H9 (cell line): ENCODE measurements around the gene GPR161. TPM values are rescaled to one million over a fixed set of nuclear protein-coding genes. Genes with fewer than 3 reads are reported as not detected.
A peak's percentile ranks its signal among the peaks of the same experiment; 100 is the strongest.

Experiments
- DNase-seq: peaks from one replicate; pipeline ENCODE4 v3.0.0-alpha.2; 2017
- H2AFZ ChIP-seq: one replicate; pipeline ENCODE4 v1.6.1; 2013; ENCODE audit warnings: mild to moderate bottlenecking, low read length, control low read depth, moderate library complexity
- H2AK5ac ChIP-seq: 2 replicates; pipeline ENCODE4 v1.6.1; 2013; ENCODE audit warnings: low read length, control low read depth, mixed read lengths; ENCODE audit not compliant: insufficient read length
- H2BK120ac ChIP-seq: one replicate; pipeline ENCODE4 v1.6.1; 2013; ENCODE audit warnings: low read depth, mild to moderate bottlenecking, low read length, control low read depth, inconsistent platforms; ENCODE audit not compliant: poor library complexity, severe bottlenecking
- H2BK12ac ChIP-seq: 2 replicates; pipeline ENCODE4 v1.6.1; 2013; ENCODE audit warnings: low read length, control low read depth, mixed read lengths, low read depth; ENCODE audit not compliant: insufficient read length
- H2BK15ac ChIP-seq: 2 replicates; pipeline ENCODE4 v1.6.1; 2013; ENCODE audit warnings: low read depth, low read length, control low read depth
- H2BK20ac ChIP-seq: one replicate; pipeline ENCODE4 v1.6.1; 2013; ENCODE audit warnings: low read depth, mild to moderate bottlenecking, low read length, control low read depth, inconsistent platforms; ENCODE audit not compliant: poor library complexity, severe bottlenecking
- H2BK5ac ChIP-seq: 2 replicates; pipeline ENCODE4 v1.6.1; 2013; ENCODE audit warnings: low read length, control low read depth, mixed read lengths; ENCODE audit not compliant: insufficient read length
- H3K14ac ChIP-seq: 2 replicates; pipeline ENCODE4 v1.6.1; 2013; ENCODE audit warnings: low read length, control low read depth; ENCODE audit not compliant: insufficient read depth
- H3K18ac ChIP-seq: 2 replicates; pipeline ENCODE4 v1.6.1; 2013; ENCODE audit warnings: low read depth, mild to moderate bottlenecking, mixed read lengths, low read length, control low read depth; ENCODE audit not compliant: insufficient read length
- H3K23ac ChIP-seq: 2 replicates; pipeline ENCODE4 v1.6.1; 2013; ENCODE audit warnings: low read length, control low read depth, mixed read lengths, low read depth; ENCODE audit not compliant: insufficient read length
- H3K23me2 ChIP-seq: 2 replicates; pipeline ENCODE4 v1.6.1; 2013; ENCODE audit warnings: low read depth, mild to moderate bottlenecking, mixed read lengths, low read length, control low read depth; ENCODE audit not compliant: insufficient read length, poor library complexity, severe bottlenecking
- H3K27ac ChIP-seq: 2 replicates; pipeline ENCODE4 v1.5.1; 2013; ENCODE audit warnings: low read length, control low read depth, mixed read lengths, low read depth; ENCODE audit not compliant: insufficient read length
- H3K27me3 ChIP-seq: 2 replicates; pipeline ENCODE4 v1.6.1; 2013; ENCODE audit warnings: low read length, control low read depth, inconsistent platforms; ENCODE audit not compliant: insufficient read depth
- H3K4ac ChIP-seq: 2 replicates; pipeline ENCODE4 v1.6.1; 2013; ENCODE audit warnings: low read depth, mild to moderate bottlenecking, control low read depth, inconsistent platforms, low read length, moderate library complexity
- H3K4me1 ChIP-seq: 2 replicates; pipeline ENCODE4 v1.6.1; 2013; ENCODE audit warnings: low read length, control low read depth, inconsistent platforms; ENCODE audit not compliant: insufficient read depth
- H3K4me2 ChIP-seq: 2 replicates; pipeline ENCODE4 v1.6.1; 2013; ENCODE audit warnings: low read length, control low read depth, mixed read lengths; ENCODE audit not compliant: insufficient read length, insufficient read depth
- H3K56ac ChIP-seq: 2 replicates; pipeline ENCODE4 v1.6.1; 2013; ENCODE audit warnings: low read depth, mild to moderate bottlenecking, mixed read lengths, low read length, control low read depth; ENCODE audit not compliant: insufficient read length
- H3K79me1 ChIP-seq: 2 replicates; pipeline ENCODE4 v1.6.1; 2013; ENCODE audit warnings: low read depth, mild to moderate bottlenecking, moderate library complexity, low read length, control low read depth, inconsistent platforms; ENCODE audit not compliant: insufficient read depth, poor library complexity, severe bottlenecking
- H3K79me2 ChIP-seq: 2 replicates; pipeline ENCODE4 v1.6.1; 2013; ENCODE audit warnings: low read length, control low read depth, inconsistent platforms; ENCODE audit not compliant: insufficient read depth
- H3K9ac ChIP-seq: 2 replicates; pipeline ENCODE4 v1.6.1; 2013; ENCODE audit warnings: low read length, control low read depth, mixed read lengths; ENCODE audit not compliant: insufficient read length; ENCODE audit errors: extremely low read depth
- H3K9me3 ChIP-seq: one replicate; pipeline ENCODE4 v1.6.1; 2013; ENCODE audit warnings: low read depth, low read length, inconsistent platforms; ENCODE audit not compliant: control insufficient read depth
- H3T11ph ChIP-seq: one replicate; pipeline ENCODE4 v1.6.1; 2013; ENCODE audit warnings: mild to moderate bottlenecking, low read length, control low read depth, inconsistent platforms
- H4K20me1 ChIP-seq: one replicate; pipeline ENCODE4 v1.6.1; 2013; ENCODE audit not compliant: control insufficient read depth, insufficient read length, insufficient read depth
- H4K5ac ChIP-seq: 2 replicates; pipeline ENCODE4 v1.6.1; 2013; ENCODE audit warnings: low read depth, mild to moderate bottlenecking, mixed read lengths, low read length, control low read depth; ENCODE audit not compliant: insufficient read length
- H4K8ac ChIP-seq: replicated peaks from 2 replicates; pipeline ENCODE4 v1.6.1; 2013; ENCODE audit warnings: low read length, control low read depth, mixed read lengths, low read depth; ENCODE audit not compliant: insufficient read length
- H4K91ac ChIP-seq: 2 replicates; pipeline ENCODE4 v1.6.1; 2013; ENCODE audit warnings: low read depth, mild to moderate bottlenecking, moderate library complexity, mixed read lengths, low read length, control low read depth; ENCODE audit not compliant: insufficient read length
- H3K27ac Mint-ChIP-seq, 3 experiments: 2 replicates in 2 of 3; 3 replicates in 1 of 3; pipeline ENCODE4 v1.8.0; 2020 to 2021; ENCODE audit warnings: mixed read lengths in 3 of 3, mild to moderate bottlenecking in 1 of 3, moderate library complexity in 1 of 3
- H3K27me3 Mint-ChIP-seq: 2 replicates; pipeline ENCODE4 v1.8.0; 2021; ENCODE audit warnings: low read depth, mild to moderate bottlenecking, moderate library complexity, mixed read lengths
- H3K36me3 Mint-ChIP-seq, 3 experiments: 2 replicates in 2 of 3; 3 replicates in 1 of 3; pipeline ENCODE4 v1.8.0; 2020 to 2021; ENCODE audit warnings: low read depth in 3 of 3, mixed read lengths in 3 of 3; ENCODE audit not compliant: insufficient read depth in 1 of 3
- H3K4me1 Mint-ChIP-seq, 2 experiments: 2 replicates each; pipeline ENCODE4 v1.8.0; 2020; ENCODE audit warnings: mixed read lengths in 2 of 2
- H3K4me3 Mint-ChIP-seq, 2 experiments: 2 replicates in 1 of 2; 3 replicates in 1 of 2; pipeline ENCODE4 v1.8.0; 2020 to 2021; ENCODE audit warnings: mild to moderate bottlenecking in 2 of 2, mixed read lengths in 2 of 2, moderate library complexity in 1 of 2
- H3K9me3 Mint-ChIP-seq, 2 experiments: 2 replicates in 1 of 2; 3 replicates in 1 of 2; pipeline ENCODE4 v1.8.0; 2020; ENCODE audit warnings: mild to moderate bottlenecking in 2 of 2, mixed read lengths in 2 of 2, moderate library complexity in 1 of 2
- WGBS: extraction: QIAGEN DNeasy Blood & Tissue Kit; methylation state at CpG from one replicate; pipeline ENCODE4 v1.1.7; 2013; ENCODE audit warnings: missing lambda C conversion rate, low lambda C conversion rate, mixed read lengths; ENCODE audit not compliant: insufficient read length; ENCODE audit errors: extremely low coverage; 5-methylcytosine and 5-hydroxymethylcytosine counted together
- total RNA-seq: library from RNA; stranded (reverse); gene quantifications from 2 replicates; pipeline ENCODE4 v1.2.1, GENCODE V29; 2021
- TF ChIP-seq, protein P1 (sequence below): fragments of 200-600 bp; sonication (generic); conservative IDR thresholded peaks from 3 replicates; pipeline ENCODE4 v1.8.0; 2021; ENCODE audit warnings: antibody characterized with exemption, mild to moderate bottlenecking

Gene GPR161
- total RNA-seq, 1 experiment from 2014 or later = 10.6 TPM

DNA sequence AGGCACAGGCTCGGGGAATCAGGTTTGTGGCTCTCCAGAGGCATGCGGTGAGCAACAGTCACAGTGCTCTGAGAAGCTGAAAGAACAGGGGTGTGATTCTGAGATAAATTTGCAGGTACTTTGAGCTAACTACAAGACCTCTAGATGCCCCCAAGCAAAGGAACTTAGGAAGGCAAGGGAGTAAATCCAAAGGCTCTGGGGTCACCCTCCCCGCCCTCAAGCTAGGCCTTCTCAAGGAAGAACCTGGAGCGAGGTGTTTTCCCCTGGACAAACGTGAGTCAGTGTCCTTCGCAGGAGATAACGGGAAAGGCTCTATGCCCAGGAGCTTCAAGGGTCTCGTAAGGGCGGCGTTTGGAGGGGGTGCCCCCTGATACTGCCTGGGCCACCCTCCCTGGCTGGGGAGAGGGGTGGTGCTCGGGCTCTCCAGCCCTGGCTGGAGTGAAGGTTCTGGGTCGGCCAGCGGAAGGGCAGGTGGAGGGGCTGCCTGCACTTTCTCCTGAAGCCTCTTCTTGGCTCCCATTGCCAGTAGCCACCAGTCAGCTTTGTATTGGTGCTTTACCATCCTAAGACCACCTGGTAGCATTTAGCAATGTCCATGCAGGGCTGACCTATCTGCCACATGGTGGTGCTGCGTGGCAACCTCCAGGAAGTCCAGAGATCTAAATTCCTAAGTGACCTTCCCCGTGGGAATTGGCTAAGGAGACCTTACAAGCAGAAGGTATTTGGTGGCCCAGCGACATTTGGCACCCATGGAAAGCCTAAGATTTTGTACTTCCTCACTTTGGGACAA is 44.0 kb downstream of the GPR161 start:
- Histone ChIP-seq H3K27me3 (no peaks in the 10 kb centered on the region), H3K9ac (no peak overlapping the region), H4K20me1 (no peaks in the 10 kb centered on the region), H3K79me1 (no peaks in the 10 kb centered on the region), H2AK5ac (no peak overlapping the region), H3K23ac (no peak overlapping the region), H2BK15ac (no peak overlapping the region), H3K14ac (no peak overlapping the region), H3K56ac (no peak overlapping the region), H3T11ph (no peak overlapping the region), H4K91ac (no peak overlapping the region), H3K79me2 (no peaks in the 10 kb centered on the region), H3K18ac (no peak overlapping the region), H3K4me2 (no peak overlapping the region), H3K27ac (no peak overlapping the region), H3K9me3 (no peaks in the 10 kb centered on the region), H2BK12ac (no peak overlapping the region), H3K4me1 (no peaks in the 10 kb centered on the region), H2AFZ (no peak overlapping the region), H3K23me2 (no peaks in the 10 kb centered on the region), H2BK5ac (no peak overlapping the region), H4K5ac (no peak overlapping the region), H2BK20ac (no peak overlapping the region), H3K4ac (no peak overlapping the region), H4K8ac (no peak overlapping the region), H2BK120ac (no peak overlapping the region)
- Mint-ChIP-seq H3K27ac (peak overlapping the region in 1 of 3 experiments; percentile 63; a peak in 2 of 7 replicates), H3K4me1 (peaks cover 2 to 6% of the 10 kb centered on the region in 2 experiments; a peak in 1 of 4 replicates), H3K4me3 (no peak overlapping the region), H3K27me3 (no peaks in the 10 kb centered on the region), H3K9me3 (no peaks in the 10 kb centered on the region), H3K36me3 (peaks cover 4 to 10% (median 6%) of the 10 kb centered on the region in 3 experiments; a peak in 6 of 7 replicates)
- peak; percentile 52 for DNase-seq
- TF ChIP-seq, protein P1, sequence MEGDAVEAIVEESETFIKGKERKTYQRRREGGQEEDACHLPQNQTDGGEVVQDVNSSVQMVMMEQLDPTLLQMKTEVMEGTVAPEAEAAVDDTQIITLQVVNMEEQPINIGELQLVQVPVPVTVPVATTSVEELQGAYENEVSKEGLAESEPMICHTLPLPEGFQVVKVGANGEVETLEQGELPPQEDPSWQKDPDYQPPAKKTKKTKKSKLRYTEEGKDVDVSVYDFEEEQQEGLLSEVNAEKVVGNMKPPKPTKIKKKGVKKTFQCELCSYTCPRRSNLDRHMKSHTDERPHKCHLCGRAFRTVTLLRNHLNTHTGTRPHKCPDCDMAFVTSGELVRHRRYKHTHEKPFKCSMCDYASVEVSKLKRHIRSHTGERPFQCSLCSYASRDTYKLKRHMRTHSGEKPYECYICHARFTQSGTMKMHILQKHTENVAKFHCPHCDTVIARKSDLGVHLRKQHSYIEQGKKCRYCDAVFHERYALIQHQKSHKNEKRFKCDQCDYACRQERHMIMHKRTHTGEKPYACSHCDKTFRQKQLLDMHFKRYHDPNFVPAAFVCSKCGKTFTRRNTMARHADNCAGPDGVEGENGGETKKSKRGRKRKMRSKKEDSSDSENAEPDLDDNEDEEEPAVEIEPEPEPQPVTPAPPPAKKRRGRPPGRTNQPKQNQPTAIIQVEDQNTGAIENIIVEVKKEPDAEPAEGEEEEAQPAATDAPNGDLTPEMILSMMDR = peak; percentile 48; the same call in 2 of the 3 replicates
- no CpG with 5 or more reads among the region's 16 CpGs for whole genome bisulfite sequencing
